ENCODE results near the gene DOCK1.

Gene DOCK1

GRCh38 chr10:127073666-127074065 lies 168.4 kb downstream of the DOCK1 start:
- no peak overlapping the region for H3K4me3 Mint-ChIP-seq
- no peaks in the 10 kb centered on the region for H3K36me3 Mint-ChIP-seq
- H3K9me3 Mint-ChIP-seq: no peaks in the 10 kb centered on the region
- peaks cover 3% of the 10 kb centered on the region for H3K27me3 Mint-ChIP-seq
- no peak overlapping the region for H3K27ac Mint-ChIP-seq
- H3K4me1 Mint-ChIP-seq: no peaks in the 10 kb centered on the region

- peaks cover 3% of the 10 kb centered on the region for H3K27me3 Mint-ChIP-seq
- no peak overlapping the region for H3K27ac Mint-ChIP-seq
- no peaks in the 10 kb centered on the region for H3K9me3 Mint-ChIP-seq
- H3K4me3 Mint-ChIP-seq: no peak overlapping the region
- no peaks in the 10 kb centered on the region for H3K4me1 Mint-ChIP-seq
- no peaks in the 10 kb centered on the region for H3K36me3 Mint-ChIP-seq
Measured at GRCh38 chr10:127079392-127079791, 174.2 kb downstream of the DOCK1 start.

- Mint-ChIP-seq H3K27me3 (peaks cover 3% of the 10 kb centered on the region), H3K9me3 (no peaks in the 10 kb centered on the region), H3K4me3 (no peak overlapping the region), H3K4me1 (no peaks in the 10 kb centered on the region), H3K27ac (no peak overlapping the region), H3K36me3 (no peaks in the 10 kb centered on the region)
Measured at GRCh38 chr10:127080317-127080716, 175.1 kb downstream of the DOCK1 start.

- Mint-ChIP-seq H3K27ac (no peak overlapping the region), H3K4me1 (no peaks in the 10 kb centered on the region), H3K9me3 (no peaks in the 10 kb centered on the region), H3K4me3 (no peak overlapping the region), H3K27me3 (peaks cover 3% of the 10 kb centered on the region), H3K36me3 (no peaks in the 10 kb centered on the region)
Measured at GRCh38 chr10:127081851-127082345, 176.7 kb downstream of the DOCK1 start.

GRCh38 chr10:127082651-127083050 lies 177.4 kb downstream of the DOCK1 start:
- Mint-ChIP-seq H3K4me1 (no peaks in the 10 kb centered on the region), H3K27me3 (peaks cover 3% of the 10 kb centered on the region), H3K4me3 (no peak overlapping the region), H3K27ac (no peak overlapping the region), H3K9me3 (no peaks in the 10 kb centered on the region), H3K36me3 (no peaks in the 10 kb centered on the region)

DNA sequence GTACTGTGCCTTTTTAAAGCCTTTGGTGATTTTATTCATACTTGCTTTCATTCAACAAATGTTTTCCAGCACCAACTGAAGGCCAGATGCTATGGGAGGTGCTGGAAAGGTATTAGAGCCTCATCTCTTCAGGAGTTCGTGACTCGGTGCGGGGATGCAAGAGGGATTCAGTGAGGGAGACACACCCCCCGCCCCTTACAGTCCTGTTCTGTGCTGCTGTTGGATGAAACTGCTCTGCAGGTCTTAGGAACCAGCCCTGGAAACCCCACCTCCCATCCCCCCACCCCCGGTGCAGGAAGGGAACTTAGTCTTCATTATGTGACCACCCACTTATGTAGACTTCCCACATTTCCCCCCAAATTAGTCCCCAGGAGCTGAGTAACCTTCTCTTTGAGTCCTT lies 180.7 kb downstream of the DOCK1 start:
- H3K27me3 Mint-ChIP-seq: peaks cover 3% of the 10 kb centered on the region
- H3K4me3 Mint-ChIP-seq: no peak overlapping the region
- no peaks in the 10 kb centered on the region for H3K9me3 Mint-ChIP-seq
- H3K27ac Mint-ChIP-seq: no peak overlapping the region
- no peaks in the 10 kb centered on the region for H3K36me3 Mint-ChIP-seq
- H3K4me1 Mint-ChIP-seq: no peaks in the 10 kb centered on the region

DNA sequence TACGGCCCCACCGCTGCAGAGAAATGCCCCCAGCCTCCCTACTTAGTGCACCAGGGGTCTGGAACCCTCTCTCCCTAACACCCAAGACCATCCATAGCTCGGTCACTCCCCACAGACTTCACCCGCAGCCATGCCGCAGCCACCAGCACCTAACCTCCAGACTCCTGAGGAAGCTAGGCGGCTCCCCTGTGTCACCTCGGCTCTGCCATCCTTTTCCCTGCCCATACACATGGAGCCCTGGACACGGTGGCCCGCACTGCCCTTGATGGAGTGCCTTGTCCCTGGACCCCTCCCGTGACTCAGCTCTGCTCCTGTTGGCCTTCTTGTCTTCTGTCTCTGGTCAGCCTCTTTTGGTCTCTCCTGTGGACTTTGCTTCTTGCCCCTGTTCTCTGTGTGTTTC lies 183.7 kb downstream of the DOCK1 start:
- Mint-ChIP-seq H3K27ac (no peak overlapping the region), H3K4me3 (no peak overlapping the region), H3K36me3 (no peaks in the 10 kb centered on the region), H3K4me1 (no peaks in the 10 kb centered on the region), H3K9me3 (no peaks in the 10 kb centered on the region), H3K27me3 (no peaks in the 10 kb centered on the region)

- Mint-ChIP-seq H3K36me3 (no peaks in the 10 kb centered on the region), H3K27me3 (peaks cover 1% of the 10 kb centered on the region), H3K4me1 (no peaks in the 10 kb centered on the region), H3K4me3 (no peak overlapping the region), H3K27ac (no peak overlapping the region), H3K9me3 (no peaks in the 10 kb centered on the region)
Measured at GRCh38 chr10:127089446-127089845, 184.2 kb downstream of the DOCK1 start.

DNA sequence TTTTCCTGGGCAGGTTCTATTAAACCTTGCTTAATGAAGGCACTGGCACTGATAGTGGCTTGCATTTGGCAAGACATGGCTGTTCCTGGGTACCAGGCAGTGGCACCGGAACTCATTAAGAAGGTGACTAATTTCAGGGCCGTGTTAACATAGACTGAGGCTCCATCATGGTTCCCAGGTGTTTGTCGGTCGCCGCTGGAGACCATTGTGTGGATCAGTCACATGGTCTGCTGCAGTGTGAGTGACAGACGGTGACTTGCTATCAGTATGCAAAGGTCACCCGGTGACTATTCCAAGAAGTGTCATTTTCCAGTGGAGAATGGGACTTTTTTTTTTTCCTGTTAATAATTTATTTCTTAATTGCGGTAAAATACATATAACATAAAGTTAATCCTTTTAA lies 184.9 kb downstream of the DOCK1 start:
- H3K27me3 Mint-ChIP-seq: peaks cover 1% of the 10 kb centered on the region
- H3K9me3 Mint-ChIP-seq: no peaks in the 10 kb centered on the region
- H3K4me1 Mint-ChIP-seq: no peaks in the 10 kb centered on the region

DNA sequence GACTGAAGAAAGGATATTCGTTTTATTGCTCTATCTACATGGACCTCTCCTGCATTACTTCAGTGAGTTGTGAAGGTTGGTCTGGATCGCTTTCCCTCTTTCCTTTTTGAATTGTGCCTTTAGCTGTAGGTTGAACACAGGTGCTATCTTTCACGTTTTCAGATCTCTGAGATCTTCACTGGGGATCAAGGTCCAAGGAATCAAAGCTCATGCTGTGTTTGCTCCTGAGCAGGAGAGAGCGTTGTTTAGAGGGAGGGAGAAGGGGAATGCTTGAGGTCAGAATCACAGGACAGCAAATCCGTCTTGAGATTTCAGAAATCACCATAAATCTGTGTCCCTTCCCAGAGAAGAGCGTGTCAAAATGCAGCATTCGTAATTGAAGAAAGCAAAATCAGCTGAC lies 186.1 kb downstream of the DOCK1 start:
- H3K4me3 Mint-ChIP-seq: no peak overlapping the region

More for the DNA sequence above, 184.9 kb downstream of the DOCK1 start:
- no peaks in the 10 kb centered on the region for H3K36me3 Mint-ChIP-seq
- H3K4me3 Mint-ChIP-seq: no peak overlapping the region
- H3K27ac Mint-ChIP-seq: no peak overlapping the region

DNA sequence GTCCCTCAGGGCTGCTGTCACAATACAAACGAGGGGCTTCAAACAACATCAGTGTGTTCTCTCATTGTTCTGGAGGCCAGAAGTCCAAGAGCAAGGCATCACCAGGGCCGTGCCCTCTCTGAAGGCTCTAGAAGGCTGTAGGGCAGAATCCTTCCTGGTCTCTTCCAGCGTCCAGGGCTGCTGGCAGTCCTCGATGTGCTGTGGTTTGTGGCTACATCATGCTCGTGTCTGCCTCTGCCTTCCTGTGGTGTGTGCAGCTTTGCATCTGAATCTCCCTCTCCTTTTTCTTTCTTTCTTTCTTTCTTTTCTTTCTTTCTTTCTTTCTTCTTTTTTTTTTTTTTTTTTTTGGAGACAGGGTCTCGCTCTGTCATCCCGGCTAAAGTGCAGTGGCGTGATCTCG lies 187.7 kb downstream of the DOCK1 start:
- Mint-ChIP-seq H3K27me3 (peaks cover 1% of the 10 kb centered on the region), H3K9me3 (no peaks in the 10 kb centered on the region), H3K4me1 (no peaks in the 10 kb centered on the region), H3K4me3 (no peak overlapping the region), H3K27ac (no peak overlapping the region), H3K36me3 (no peaks in the 10 kb centered on the region)

More for the DNA sequence above, 186.1 kb downstream of the DOCK1 start:
- Mint-ChIP-seq H3K36me3 (no peaks in the 10 kb centered on the region), H3K4me1 (no peaks in the 10 kb centered on the region), H3K27me3 (peaks cover 1% of the 10 kb centered on the region), H3K9me3 (no peaks in the 10 kb centered on the region), H3K27ac (no peak overlapping the region)

GRCh38 chr10:127094984-127095383 lies 189.8 kb downstream of the DOCK1 start:
- Mint-ChIP-seq H3K4me1 (no peaks in the 10 kb centered on the region), H3K4me3 (no peak overlapping the region), H3K27me3 (peaks cover 1% of the 10 kb centered on the region), H3K9me3 (no peaks in the 10 kb centered on the region), H3K36me3 (no peaks in the 10 kb centered on the region), H3K27ac (no peak overlapping the region)

GRCh38 chr10:127100983-127101615 lies 195.9 kb downstream of the DOCK1 start:
- Mint-ChIP-seq H3K4me3 (no peak overlapping the region), H3K4me1 (no peaks in the 10 kb centered on the region), H3K27ac (no peak overlapping the region), H3K9me3 (no peaks in the 10 kb centered on the region), H3K27me3 (no peaks in the 10 kb centered on the region), H3K36me3 (no peaks in the 10 kb centered on the region)

- Mint-ChIP-seq H3K36me3 (no peaks in the 10 kb centered on the region), H3K4me3 (no peak overlapping the region), H3K27me3 (no peaks in the 10 kb centered on the region), H3K27ac (no peak overlapping the region), H3K4me1 (no peaks in the 10 kb centered on the region), H3K9me3 (no peaks in the 10 kb centered on the region)
Measured at GRCh38 chr10:127102176-127102575, 196.9 kb downstream of the DOCK1 start.

DNA sequence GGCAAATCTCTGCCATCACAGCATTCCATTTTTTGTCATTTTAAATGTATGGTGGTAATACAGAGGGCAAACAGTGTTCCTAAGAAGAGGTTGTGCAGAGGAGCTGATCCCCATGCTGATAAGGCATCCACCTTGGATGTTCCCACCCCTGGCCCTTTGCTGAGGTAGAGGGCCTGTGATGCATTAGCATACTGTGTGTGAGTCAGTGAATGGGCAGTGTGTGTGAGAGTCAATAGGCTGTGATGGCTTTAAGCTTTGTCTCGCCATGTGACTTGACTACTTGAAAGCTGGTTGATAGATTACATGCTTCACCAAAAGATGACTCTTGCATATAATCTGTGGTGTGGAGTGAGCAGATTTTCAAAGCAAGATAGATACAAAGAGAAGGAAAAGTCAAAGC lies 209.9 kb downstream of the DOCK1 start:
- no peaks in the 10 kb centered on the region for H3K36me3 Mint-ChIP-seq
- no peak overlapping the region for H3K27ac Mint-ChIP-seq
- no peaks in the 10 kb centered on the region for H3K4me1 Mint-ChIP-seq
- H3K9me3 Mint-ChIP-seq: peaks cover 4% of the 10 kb centered on the region
- peaks cover 2% of the 10 kb centered on the region for H3K27me3 Mint-ChIP-seq
- no peak overlapping the region for H3K4me3 Mint-ChIP-seq

DNA sequence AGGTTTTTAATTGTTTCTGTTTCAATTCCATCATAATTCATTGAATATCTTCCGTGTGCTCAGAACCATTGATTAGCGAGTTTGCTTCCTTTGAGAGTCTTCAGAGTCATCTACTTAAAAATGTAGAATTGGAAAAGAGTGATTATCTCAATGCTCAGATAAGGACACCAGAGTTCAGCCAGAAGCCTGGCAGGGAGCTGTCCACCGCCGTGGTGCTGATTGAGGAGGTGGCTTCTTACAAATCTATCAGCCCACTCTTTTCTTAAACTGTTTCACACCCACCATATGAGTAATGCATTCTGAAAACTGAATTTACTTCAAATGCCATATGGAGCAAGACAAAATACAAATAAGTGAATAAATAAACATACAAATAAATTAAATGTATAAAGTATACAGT lies 211.9 kb downstream of the DOCK1 start:
- peaks cover 3% of the 10 kb centered on the region for H3K27me3 Mint-ChIP-seq
- no peak overlapping the region for H3K27ac Mint-ChIP-seq
- no peaks in the 10 kb centered on the region for H3K4me1 Mint-ChIP-seq
- no peaks in the 10 kb centered on the region for H3K36me3 Mint-ChIP-seq
- H3K4me3 Mint-ChIP-seq: no peak overlapping the region
- H3K9me3 Mint-ChIP-seq: peaks cover 4% of the 10 kb centered on the region

DNA sequence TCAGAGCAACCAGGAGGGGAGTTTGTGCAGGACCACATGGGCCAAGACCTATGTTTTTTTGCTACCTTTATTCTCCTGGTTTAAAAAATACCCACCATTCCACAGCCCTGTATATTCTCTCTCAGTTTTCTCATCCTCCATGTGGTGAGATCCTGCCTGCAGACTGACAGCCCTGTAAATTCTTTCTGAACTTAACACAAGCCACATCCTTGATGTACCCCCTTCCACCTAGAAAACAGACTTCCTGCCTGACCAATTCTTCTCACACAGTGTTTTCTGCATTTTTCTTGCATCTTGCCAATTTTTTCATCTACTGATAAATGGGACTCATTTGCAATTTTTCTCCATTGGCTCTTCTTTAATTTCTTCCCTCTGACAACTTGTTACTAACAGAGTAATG lies 212.8 kb downstream of the DOCK1 start:
- no peak overlapping the region for H3K27ac Mint-ChIP-seq
- H3K27me3 Mint-ChIP-seq: peaks cover 4% of the 10 kb centered on the region
- H3K4me1 Mint-ChIP-seq: no peaks in the 10 kb centered on the region
- peaks cover 4% of the 10 kb centered on the region for H3K9me3 Mint-ChIP-seq
- no peaks in the 10 kb centered on the region for H3K36me3 Mint-ChIP-seq
- H3K4me3 Mint-ChIP-seq: no peak overlapping the region
